ENCODE results near the gene OTUD6A. TPM values are rescaled to one million over a fixed set of nuclear protein-coding genes. Genes with fewer than 3 reads are reported as not detected.

OTUD6A gene
- total RNA-seq, 1 donor from 2014 or later = not detected

Small RNA genes lying within 50 kb of the gene (small RNA-seq; reads per million reads assigned to genes)
- gene MIR676 (ENCODE audit: low replicate concordance) = 2.2 reads per million, percentile 87 among the genes with 10 or more reads in this experiment

Other genes starting within 250 kb of the OTUD6A start
- not detected for gene AWAT2, start 12.5 kb upstream of the OTUD6A start, total RNA-seq
- gene IGBP1, start 71.0 kb downstream of the OTUD6A start, total RNA-seq = 70.6 TPM
- not detected for gene DGAT2L6, start 115.0 kb downstream of the OTUD6A start, total RNA-seq
- gene AWAT1, start 172.2 kb downstream of the OTUD6A start, total RNA-seq = not detected
- gene P2RY4, start 197.7 kb downstream of the OTUD6A start, total RNA-seq = not detected
- not detected for gene ARR3, start 205.9 kb downstream of the OTUD6A start, total RNA-seq
- not detected for gene RAB41, start 219.7 kb downstream of the OTUD6A start, total RNA-seq
- gene PDZD11, start 227.5 kb downstream of the OTUD6A start, total RNA-seq = 18.2 TPM
- gene KIF4A, start 227.6 kb downstream of the OTUD6A start, total RNA-seq = 2.5 TPM

Measured in temporal lobe (tissue), 2 donors.